Esophagus squamous epithelium (tissue), 5 donors: ENCODE data around the gene MAMDC4. TPM values are rescaled to one million over a fixed set of nuclear protein-coding genes. Genes with fewer than 3 reads are reported as not detected.

ENCODE experiments used
- DNase-seq: peaks from one replicate; lab custom pipeline; 2025; lab: John Stamatoyannopoulos, UW
- H3K27ac ChIP-seq, 4 donors: fragments of 200-600 bp; sonication (generic); one replicate each; pipeline ENCODE4 v1.5.1; 2016 to 2019; ENCODE audit warnings: mild to moderate bottlenecking in 1 of 4
- H3K27me3 ChIP-seq, 4 donors: fragments of 200-600 bp; sonication (generic); 1 replicate in 3 of 4; 2 replicates in 1 of 4; pipeline versions ENCODE4 v1.5.1 to v1.6.0; 2017 to 2021; ENCODE audit warnings: antibody characterized with exemption in 1 of 4
- H3K36me3 ChIP-seq, 3 donors: fragments of 200-600 bp; sonication (generic); one replicate each; pipeline ENCODE4 v1.5.1; 2016 to 2019
- H3K4me1 ChIP-seq, 3 donors: fragments of 200-600 bp; sonication (generic); one replicate each; pipeline ENCODE4 v1.5.1; 2017 to 2019
- H3K4me3 ChIP-seq, 4 donors: fragments of 200-600 bp; sonication (generic); 1 replicate in 3 of 4; 2 replicates in 1 of 4; pipeline ENCODE4 v1.5.1; 2016 to 2019; ENCODE audit warnings: mild to moderate bottlenecking in 2 of 4, moderate library complexity in 1 of 4
- H3K9me3 ChIP-seq, 3 donors: fragments of 200-600 bp; sonication (generic); one replicate each; pipeline ENCODE4 v1.5.1; 2016 to 2019
- POLR2A ChIP-seq, 4 donors: fragments of 450-650 bp; IDR thresholded peaks; one replicate each; pipeline ENCODE4 v1.6.1; 2017; ENCODE audit warnings: antibody characterized with exemption in 4 of 4, mild to moderate bottlenecking in 4 of 4, moderate library complexity in 3 of 4
- WGBS, 2 donors: methylation state at CpG; one replicate each; pipeline ENCODE4 v1.1.5; 2018; 5-methylcytosine and 5-hydroxymethylcytosine counted together
- intact Hi-C: fragments of 100-400 bp; cut with DNase I; formaldehyde crosslinking; loops from one replicate; pipeline ENCODE4 v1.15.0; 2022
- total RNA-seq, 4 donors: library from RNA; depleted of rRNA; stranded (reverse); fragments of >200 nt; gene quantifications; one replicate each; pipeline ENCODE4 v1.1.0, GENCODE V29; 2016
- TF ChIP-seq, protein P1 (sequence below), 6 experiments: fragments of 450-650 bp in 4 of 6; fragments of 200-600 bp in 2 of 6; sonication (generic) in 2 of 6; IDR thresholded peaks; one replicate each; pipeline ENCODE4 v1.5.1; 2016 to 2019; ENCODE audit warnings: antibody characterized with exemption in 6 of 6, mild to moderate bottlenecking in 4 of 6, moderate library complexity in 4 of 6
- donor health status: DM: yes; HTN: yes; CAD: no.

Gene MAMDC4
- total RNA-seq, 4 donors from 2014 or later: 1.8 to 2.9 (median 2.7) TPM

DNA sequence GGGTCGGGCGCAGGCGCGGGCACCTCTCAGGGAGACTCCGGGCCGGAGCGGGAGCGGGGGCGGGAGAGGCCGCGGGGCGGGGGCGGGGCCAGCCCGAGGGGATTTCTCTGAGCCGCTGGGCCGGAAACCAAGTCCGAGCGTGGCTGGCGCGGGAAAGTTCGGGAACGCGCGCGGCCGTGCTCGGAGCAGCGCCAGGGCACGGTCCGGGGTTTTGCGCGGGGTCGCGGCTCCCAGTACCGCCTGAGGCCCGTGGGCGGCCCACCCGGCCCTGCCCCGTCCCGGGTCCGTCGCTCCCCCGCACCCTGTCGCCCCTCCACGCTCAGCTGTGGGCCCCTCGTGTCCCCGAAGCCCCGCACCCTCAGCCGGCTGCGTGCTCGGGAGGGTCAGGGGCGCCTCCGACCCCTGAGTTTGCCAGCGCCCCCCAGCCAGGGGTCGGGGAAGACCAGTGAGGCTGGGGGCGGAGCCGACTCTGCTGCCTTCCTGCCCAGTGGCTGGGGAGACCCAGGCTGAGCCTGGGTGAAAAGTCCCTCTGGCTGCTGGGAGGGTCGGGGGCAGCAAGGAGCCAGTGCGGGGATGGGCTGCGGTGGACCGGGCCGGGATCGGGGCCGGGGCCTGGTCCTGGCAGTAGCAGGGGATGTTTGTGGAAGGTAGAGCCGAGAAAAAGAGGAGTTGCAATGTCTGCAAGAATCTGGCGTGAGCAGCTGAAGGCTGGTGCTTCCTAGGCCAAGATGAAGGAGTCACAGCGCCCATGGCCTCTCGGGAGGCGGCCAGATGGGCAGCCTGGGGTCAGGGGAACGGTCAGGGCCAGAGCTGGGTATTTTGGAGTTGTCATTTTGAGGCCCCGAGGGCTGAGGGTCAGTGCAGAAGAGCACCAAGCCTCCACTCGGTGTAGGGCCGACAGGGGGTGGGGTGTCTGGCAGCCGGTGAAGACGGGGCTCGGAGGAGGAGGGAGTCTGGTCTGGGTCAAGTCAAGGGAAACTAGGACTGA is 34.8 kb downstream of the MAMDC4 start:
- Histone ChIP-seq H3K36me3 (peaks cover 0 to 10% (median 0%) of the 10 kb centered on the region in 3 donors), H3K27me3 (no peaks in the 10 kb centered on the region), H3K9me3 (no peaks in the 10 kb centered on the region), H3K4me1 (peaks cover 23 to 49% (median 23%) of the 10 kb centered on the region in 3 donors), H3K4me3 (peak overlapping the region; percentile 80 to 100 (median 98)), H3K27ac (peak overlapping the region; percentile 86 to 95 (median 92))
- TF ChIP-seq, protein P1, sequence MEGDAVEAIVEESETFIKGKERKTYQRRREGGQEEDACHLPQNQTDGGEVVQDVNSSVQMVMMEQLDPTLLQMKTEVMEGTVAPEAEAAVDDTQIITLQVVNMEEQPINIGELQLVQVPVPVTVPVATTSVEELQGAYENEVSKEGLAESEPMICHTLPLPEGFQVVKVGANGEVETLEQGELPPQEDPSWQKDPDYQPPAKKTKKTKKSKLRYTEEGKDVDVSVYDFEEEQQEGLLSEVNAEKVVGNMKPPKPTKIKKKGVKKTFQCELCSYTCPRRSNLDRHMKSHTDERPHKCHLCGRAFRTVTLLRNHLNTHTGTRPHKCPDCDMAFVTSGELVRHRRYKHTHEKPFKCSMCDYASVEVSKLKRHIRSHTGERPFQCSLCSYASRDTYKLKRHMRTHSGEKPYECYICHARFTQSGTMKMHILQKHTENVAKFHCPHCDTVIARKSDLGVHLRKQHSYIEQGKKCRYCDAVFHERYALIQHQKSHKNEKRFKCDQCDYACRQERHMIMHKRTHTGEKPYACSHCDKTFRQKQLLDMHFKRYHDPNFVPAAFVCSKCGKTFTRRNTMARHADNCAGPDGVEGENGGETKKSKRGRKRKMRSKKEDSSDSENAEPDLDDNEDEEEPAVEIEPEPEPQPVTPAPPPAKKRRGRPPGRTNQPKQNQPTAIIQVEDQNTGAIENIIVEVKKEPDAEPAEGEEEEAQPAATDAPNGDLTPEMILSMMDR (IDR thresholded peaks at IDR 0.05): no peak
- no peak for TF ChIP-seq POLR2A (IDR thresholded peaks at IDR 0.05)
- intact Hi-C loops: no loop called here
- DNase-seq: no peak
- 2 to 5% methylated on average over 14 to 19 of the region's 76 CpGs for WGBS, 2 donors

DNA sequence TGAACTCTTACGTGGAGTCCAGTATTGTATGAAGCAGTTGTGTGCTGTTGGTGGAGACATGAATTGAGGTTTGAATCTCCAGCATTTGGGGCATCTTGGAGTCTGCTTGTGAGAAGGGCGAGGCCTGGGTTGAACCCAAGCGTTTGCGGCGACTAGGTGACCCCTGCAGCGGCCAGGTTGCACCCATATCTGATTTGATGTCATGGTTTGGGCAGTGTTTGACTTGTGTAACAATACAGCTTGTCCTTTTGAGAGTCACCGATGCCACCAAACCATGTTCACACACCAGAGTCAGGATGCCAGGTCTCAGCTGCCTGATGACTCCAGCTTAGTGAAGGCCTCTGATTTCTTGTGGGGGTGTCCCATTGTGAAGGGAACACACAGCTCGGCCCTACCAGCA is 36.3 kb downstream of the MAMDC4 start:
- no peak overlapping the region for H3K27ac ChIP-seq
- no peak overlapping the region for H3K4me3 ChIP-seq
- peaks cover 15 to 34% (median 15%) of the 10 kb centered on the region in 3 donors for H3K4me1 ChIP-seq
- no peaks in the 10 kb centered on the region for H3K27me3 ChIP-seq
- peaks cover 0 to 17% (median 0%) of the 10 kb centered on the region in 3 donors for H3K36me3 ChIP-seq
- DNase-seq: no peak
- no peak for TF ChIP-seq POLR2A (IDR thresholded peaks at IDR 0.05)
- TF ChIP-seq, protein P1 (IDR thresholded peaks at IDR 0.05): no peak
- intact Hi-C loops: no loop called here
- 43 to 82% methylated on average over 2 to 7 of the region's 8 CpGs for WGBS, 2 donors
- H3K9me3 ChIP-seq: no peaks in the 10 kb centered on the region

DNA sequence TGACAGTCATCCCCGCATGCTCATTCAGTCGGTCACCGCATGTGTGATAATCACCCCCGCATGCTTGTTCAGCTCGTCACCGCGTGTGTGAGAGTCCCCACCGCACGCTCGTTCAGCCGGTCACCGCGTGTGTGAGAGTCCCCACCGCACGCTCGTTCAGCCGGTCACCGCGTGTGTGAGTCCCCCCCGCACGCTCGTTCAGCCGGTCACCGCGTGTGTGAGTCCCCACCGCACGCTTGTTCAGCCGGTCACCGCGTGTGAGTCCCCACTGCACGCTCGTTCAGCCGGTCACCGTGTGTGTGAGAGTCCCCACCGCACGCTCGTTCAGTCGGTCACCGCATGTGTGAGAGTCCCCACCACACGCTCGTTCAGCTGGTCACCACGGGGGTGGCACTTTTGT is 37.7 kb downstream of the MAMDC4 start:
- no peak overlapping the region for H3K4me3 ChIP-seq
- no peaks in the 10 kb centered on the region for H3K9me3 ChIP-seq
- H3K36me3 ChIP-seq: peaks cover 0 to 28% (median 0%) of the 10 kb centered on the region in 3 donors
- no peak overlapping the region for H3K27ac ChIP-seq
- 92 to 93% methylated on average over 37 to 41 of the region's 42 CpGs for WGBS, 2 donors
- TF ChIP-seq, protein P1 (IDR thresholded peaks at IDR 0.05): no peak
- TF ChIP-seq POLR2A (IDR thresholded peaks at IDR 0.05): no peak
- DNase-seq: no peak
- intact Hi-C loops: no loop called here
- H3K4me1 ChIP-seq: peaks cover 15 to 28% (median 15%) of the 10 kb centered on the region in 3 donors
- no peaks in the 10 kb centered on the region for H3K27me3 ChIP-seq

DNA sequence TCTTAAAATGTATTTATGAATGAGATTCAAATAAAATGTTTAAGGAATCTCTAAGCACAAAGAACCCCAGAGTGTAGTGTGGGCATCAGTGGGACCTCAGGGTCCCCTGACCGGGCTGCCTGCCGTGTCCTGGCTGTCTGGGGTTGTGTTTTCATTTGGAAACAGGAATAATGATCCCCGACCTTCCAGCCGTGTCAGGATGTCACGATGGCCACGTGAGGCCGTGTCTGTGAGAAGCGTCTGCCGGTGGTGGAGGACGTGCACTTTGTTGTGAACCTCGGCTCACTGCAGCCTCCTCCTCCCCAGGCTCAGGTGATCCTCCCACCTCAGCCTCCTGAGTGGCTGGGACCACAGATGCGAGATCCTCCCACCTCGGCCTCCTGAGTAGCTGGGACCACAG is 38.5 kb downstream of the MAMDC4 start:
- Histone ChIP-seq H3K4me3 (no peak overlapping the region), H3K36me3 (peaks cover 0 to 36% (median 0%) of the 10 kb centered on the region in 3 donors), H3K27me3 (no peaks in the 10 kb centered on the region), H3K9me3 (no peaks in the 10 kb centered on the region), H3K4me1 (peaks cover 10 to 20% (median 14%) of the 10 kb centered on the region in 3 donors), H3K27ac (no peak overlapping the region)
- no peak for DNase-seq
- intact Hi-C loops: no loop called here
- no peak for TF ChIP-seq POLR2A (IDR thresholded peaks at IDR 0.05)
- TF ChIP-seq, protein P1 (IDR thresholded peaks at IDR 0.05): no peak
- WGBS, 2 donors: 62 to 92% methylated on average over 3 to 13 of the region's 13 CpGs

- 65% methylated on average over 7 of the region's 11 CpGs; no CpG with 5 or more reads in 1 of the 2 donors for WGBS, 2 donors
- Histone ChIP-seq H3K9me3 (no peaks in the 10 kb centered on the region), H3K36me3 (peaks cover 0 to 61% (median 9%) of the 10 kb centered on the region in 3 donors), H3K4me3 (no peak overlapping the region), H3K27ac (no peak overlapping the region), H3K4me1 (peaks cover 12 to 29% (median 12%) of the 10 kb centered on the region in 3 donors), H3K27me3 (no peaks in the 10 kb centered on the region)
- intact Hi-C loops: no loop called here
- DNase-seq: no peak
- no peak for TF ChIP-seq POLR2A (IDR thresholded peaks at IDR 0.05)
- TF ChIP-seq, protein P1 (IDR thresholded peaks at IDR 0.05): no peak
Measured at GRCh38 chr9:136896027-136896426, 43.9 kb downstream of the MAMDC4 start.
